COLO668 (cell line): ENCODE data around the gene HDAC10.

Source experiments
- DNase-seq: peaks from one replicate; lab custom pipeline; 2025; ENCODE audit not compliant: unreplicated experiment; lab: John Stamatoyannopoulos, UW

The HDAC10 gene, protein sequence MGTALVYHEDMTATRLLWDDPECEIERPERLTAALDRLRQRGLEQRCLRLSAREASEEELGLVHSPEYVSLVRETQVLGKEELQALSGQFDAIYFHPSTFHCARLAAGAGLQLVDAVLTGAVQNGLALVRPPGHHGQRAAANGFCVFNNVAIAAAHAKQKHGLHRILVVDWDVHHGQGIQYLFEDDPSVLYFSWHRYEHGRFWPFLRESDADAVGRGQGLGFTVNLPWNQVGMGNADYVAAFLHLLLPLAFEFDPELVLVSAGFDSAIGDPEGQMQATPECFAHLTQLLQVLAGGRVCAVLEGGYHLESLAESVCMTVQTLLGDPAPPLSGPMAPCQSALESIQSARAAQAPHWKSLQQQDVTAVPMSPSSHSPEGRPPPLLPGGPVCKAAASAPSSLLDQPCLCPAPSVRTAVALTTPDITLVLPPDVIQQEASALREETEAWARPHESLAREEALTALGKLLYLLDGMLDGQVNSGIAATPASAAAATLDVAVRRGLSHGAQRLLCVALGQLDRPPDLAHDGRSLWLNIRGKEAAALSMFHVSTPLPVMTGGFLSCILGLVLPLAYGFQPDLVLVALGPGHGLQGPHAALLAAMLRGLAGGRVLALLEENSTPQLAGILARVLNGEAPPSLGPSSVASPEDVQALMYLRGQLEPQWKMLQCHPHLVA

GRCh38 chr22:50250555-50251476 is at the start of gene HDAC10:
Gene HDAC10 (minus strand): TSS chr22:50251265. CDS start chr22:50251032, 233 bp downstream.
- DNase-seq: peak; percentile 94

- no peak for DNase-seq
Observed at GRCh38 chr22:50300620-50301257, 49.7 kb upstream of the HDAC10 start.

- no peak for DNase-seq
Observed at GRCh38 chr22:50299785-50300619, 48.9 kb upstream of the HDAC10 start.

- no peak for DNase-seq
Observed at GRCh38 chr22:50298937-50299784, 48.1 kb upstream of the HDAC10 start.

DNA sequence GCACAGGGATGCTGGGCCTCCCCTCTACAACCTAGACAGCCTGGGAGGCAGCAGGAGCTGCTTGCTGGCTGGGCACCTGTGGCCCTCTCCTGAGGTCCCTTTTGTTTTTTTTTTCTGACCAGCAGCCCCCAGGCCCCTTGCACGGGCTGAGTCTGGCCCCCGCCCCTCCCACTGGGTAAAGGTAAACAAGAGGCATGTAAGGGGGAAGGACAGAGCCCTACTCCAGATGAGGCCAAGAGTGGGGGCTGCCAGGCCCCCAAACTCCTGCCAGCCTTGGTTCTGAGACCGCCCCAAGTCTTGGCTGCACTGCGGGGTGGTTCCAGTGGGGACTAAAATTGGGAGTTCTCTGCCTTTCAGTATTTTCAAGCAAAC is 47.2 kb upstream of the HDAC10 start:
- DNase-seq: no peak

DNA sequence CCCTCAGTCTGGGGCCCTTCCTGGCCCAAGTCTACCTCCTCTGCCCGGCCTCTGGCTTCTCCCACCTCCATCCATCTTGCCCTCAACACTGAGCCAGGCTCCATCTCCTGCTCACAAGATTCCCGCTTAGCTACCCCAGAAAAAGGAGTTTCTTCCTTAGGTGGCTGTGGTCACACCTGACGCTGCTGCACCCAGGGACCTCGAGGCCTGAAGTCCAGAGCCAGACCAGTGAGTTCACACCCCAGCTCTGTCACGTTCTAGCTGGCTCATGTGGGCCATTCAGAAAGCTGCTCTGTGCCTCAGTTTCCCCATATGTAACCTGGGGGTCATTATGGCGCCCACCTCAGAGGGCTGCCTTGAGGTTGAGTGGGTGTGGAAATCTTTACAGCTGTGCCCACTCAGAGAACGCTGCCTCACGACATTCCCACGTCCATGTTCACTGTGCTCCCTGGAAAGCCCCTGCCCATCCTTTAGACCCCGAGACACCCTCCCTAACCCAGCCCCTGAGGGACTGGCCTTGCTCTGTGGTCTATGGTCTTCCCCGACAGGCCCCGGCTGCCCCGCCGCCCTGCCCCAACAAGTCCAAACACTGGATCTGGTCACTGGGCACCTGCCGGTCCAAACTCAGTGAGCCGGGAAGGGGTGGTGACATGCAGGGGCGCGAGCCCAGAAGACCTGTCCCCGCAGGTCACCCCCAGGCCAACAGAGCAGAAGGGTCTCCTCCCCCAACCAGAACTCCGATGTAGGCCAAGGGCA is 46.6 kb upstream of the HDAC10 start:
- no peak for DNase-seq

DNA sequence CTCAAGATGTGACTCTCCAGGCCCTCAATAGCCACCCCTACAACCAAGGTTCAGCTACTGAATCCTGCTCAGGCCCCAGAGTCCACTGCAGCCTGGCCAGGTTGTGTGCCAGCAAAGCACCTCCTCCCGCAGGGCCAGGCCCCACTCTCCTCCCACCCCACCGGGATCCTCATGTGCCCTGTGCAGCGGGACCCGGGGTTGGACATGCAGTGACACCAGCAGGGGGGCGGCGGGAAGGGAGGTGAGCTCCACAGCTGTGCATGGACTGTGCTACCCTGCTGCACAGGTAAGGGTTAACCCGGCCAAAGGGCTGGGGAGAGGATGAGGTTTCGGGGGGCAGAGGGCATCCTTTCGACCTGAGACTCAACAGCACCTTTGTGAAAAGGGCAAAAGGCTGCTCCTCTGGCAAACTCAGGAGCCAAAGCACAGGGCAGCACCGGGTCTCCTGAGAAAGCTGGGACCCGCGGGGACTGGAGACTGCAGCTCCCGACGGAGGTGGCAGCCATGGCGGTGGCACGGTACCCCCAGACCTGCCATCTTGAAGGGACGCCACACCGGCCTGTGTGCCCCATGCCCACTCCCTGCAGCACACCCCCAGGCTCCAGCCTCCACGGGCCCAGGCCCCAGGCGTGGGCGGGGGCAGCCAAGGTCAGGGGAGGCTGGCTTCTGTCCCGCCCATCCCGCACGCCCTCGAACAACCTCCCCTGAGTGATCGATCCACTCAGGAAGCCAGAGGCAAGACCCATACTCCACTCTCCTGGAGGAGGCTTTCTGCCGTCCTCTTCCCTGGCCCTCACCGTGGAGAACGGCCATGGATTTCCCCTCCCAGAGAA is 45.8 kb upstream of the HDAC10 start:
- peak; percentile 20 for DNase-seq

GRCh38 chr22:50294319-50294656 is 43.2 kb upstream of the HDAC10 start:
- DNase-seq: peak; percentile 39

DNA sequence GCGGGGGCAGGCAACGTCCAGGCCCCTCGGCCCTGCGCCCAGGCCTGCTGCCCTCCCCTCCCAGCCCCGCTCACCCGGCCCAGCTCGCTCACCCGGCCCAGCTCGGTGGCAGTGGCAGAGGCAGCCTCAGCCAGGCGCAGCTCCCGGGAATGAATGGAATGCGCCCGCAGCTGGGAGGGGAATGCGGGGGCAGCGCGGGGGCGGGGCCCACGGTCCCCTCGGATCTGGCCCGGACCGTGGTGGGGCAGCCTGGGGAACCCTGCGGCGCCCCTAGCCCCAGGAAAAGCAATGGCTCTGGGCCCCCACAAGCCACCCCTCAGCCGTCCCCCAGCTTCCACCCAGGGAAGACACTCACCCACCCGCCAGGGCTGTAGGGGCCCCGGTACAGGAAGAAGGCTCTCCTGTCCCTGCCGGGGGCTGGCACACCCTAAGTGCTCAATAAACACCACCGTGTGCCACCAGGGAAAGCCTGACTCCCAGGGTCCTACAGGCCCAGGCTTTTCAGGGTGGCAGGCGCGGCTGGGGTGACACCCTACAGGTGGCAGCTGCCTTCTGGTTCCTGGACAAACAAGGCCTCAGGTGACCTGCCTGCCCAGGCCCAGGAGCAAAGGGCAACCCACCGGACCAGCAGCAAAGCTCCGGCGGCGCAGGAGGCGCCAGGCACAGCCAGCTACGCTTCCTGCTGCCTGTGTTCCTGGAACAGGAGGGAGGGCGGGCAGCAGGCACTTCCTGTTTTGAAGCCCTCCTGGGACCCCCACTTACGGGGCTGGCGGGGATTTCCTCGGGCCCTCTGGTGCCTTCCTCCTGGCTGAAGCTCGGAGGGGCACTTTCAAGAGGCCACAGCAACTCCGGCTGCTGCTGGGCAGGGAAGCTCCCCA is 42.6 kb upstream of the HDAC10 start:
- DNase-seq: peak; percentile 75

GRCh38 chr22:50292643-50293440 is 41.8 kb upstream of the HDAC10 start:
- no peak for DNase-seq

GRCh38 chr22:50289942-50290630 is 39.0 kb upstream of the HDAC10 start:
- peak; percentile 96 for DNase-seq

GRCh38 chr22:50289151-50289941 is 38.3 kb upstream of the HDAC10 start:
- no peak for DNase-seq

- no peak for DNase-seq
Observed at GRCh38 chr22:50287731-50288130, 36.7 kb upstream of the HDAC10 start.

DNA sequence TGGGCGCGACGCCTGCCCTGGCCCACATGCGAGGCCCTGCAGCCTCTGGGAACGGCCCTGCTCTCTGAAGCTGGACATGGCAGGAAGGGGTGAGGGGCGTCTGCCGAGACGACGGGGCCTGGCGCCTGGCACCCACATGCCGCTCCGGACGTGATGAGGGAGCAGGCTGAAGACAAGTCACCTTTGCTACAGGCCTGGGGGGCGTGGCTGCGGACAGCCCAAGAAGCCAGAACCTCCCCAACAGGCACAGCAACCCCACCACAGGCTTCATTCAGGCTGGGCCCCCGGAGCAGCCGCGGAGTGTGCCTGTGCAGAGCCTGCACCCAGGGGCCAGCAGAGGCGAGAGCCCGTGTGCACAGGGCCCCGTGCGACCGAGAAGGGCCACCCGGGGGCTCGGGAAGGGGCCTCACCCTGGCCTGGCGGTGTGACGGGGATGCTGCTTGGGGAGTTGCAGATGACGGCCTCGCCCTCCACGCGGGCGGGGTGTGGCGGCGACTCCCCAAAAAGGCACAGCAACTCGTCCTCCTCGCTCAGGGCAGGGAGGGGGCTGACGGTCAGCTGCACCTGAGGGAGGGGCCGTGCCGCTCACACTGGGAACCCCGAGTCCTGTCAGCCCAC is 35.7 kb upstream of the HDAC10 start:
- DNase-seq: no peak
